GM19324 (cell line): ENCODE measurements around the gene OPRL1.
A peak's percentile ranks its signal among the peaks of the same experiment; 100 is the strongest.

Experiments used
- ATAC-seq: cut with Tn5 transposase; IDR thresholded peaks from one replicate; pipeline ENCODE4 v1.9.1; 2021; ENCODE audit warnings: mild to moderate bottlenecking, moderate library complexity; ENCODE audit not compliant: unreplicated experiment, low FRiP score

The OPRL1 gene

GRCh38 chr20:64080013-64080812, at the start of gene OPRL1:
Gene OPRL1 (plus strand): TSS chr20:64080082. CDS start chr20:64092721, 12,639 bp downstream.
- ATAC-seq, result no peak

GRCh38 chr20:64030371-64031134, 49.3 kb upstream of the OPRL1 start:
- no peak for ATAC-seq

- ATAC-seq, result no peak
Measured at GRCh38 chr20:64031822-64032314, 48.0 kb upstream of the OPRL1 start.

GRCh38 chr20:64032706-64033624, 46.9 kb upstream of the OPRL1 start:
- no peak for ATAC-seq

- no peak for ATAC-seq
Measured at GRCh38 chr20:64033981-64034493, 45.8 kb upstream of the OPRL1 start.

GRCh38 chr20:64035066-64035932, 44.6 kb upstream of the OPRL1 start:
- no peak for ATAC-seq

- ATAC-seq, result no peak
Measured at GRCh38 chr20:64035933-64036345, 43.9 kb upstream of the OPRL1 start, which contains the start of gene C20orf204. Gene C20orf204 (plus strand): TSS chr20:64036182. CDS start chr20:64036324, 142 bp downstream.

GRCh38 chr20:64036346-64037198, 43.3 kb upstream of the OPRL1 start:
- no peak for ATAC-seq

- no peak for ATAC-seq
Measured at GRCh38 chr20:64037199-64037497, 42.7 kb upstream of the OPRL1 start.

- no peak for ATAC-seq
Measured at GRCh38 chr20:64037498-64038213, 42.2 kb upstream of the OPRL1 start.

- peak; percentile 24 for ATAC-seq
Measured at GRCh38 chr20:64038224-64038564, 41.7 kb upstream of the OPRL1 start.

- peak; percentile 53 for ATAC-seq
Measured at GRCh38 chr20:64038565-64039292, 41.2 kb upstream of the OPRL1 start.

- ATAC-seq, result peak; percentile 16
Measured at GRCh38 chr20:64039293-64040160, 40.4 kb upstream of the OPRL1 start.

- ATAC-seq, result no peak
Measured at GRCh38 chr20:64040231-64041039, 39.4 kb upstream of the OPRL1 start.

- ATAC-seq, result no peak
Measured at GRCh38 chr20:64041040-64041780, 38.7 kb upstream of the OPRL1 start.
